ENCODE measurements around the gene ZNF837. TPM values are rescaled to one million over a fixed set of nuclear protein-coding genes. Genes with fewer than 3 reads are reported as not detected.

ZNF837 gene
- total and polyA plus RNA-seq, 2 of the 4 experiments (the other 2 are of a cell fraction), result 0.54 to 1.2 TPM

DNA sequence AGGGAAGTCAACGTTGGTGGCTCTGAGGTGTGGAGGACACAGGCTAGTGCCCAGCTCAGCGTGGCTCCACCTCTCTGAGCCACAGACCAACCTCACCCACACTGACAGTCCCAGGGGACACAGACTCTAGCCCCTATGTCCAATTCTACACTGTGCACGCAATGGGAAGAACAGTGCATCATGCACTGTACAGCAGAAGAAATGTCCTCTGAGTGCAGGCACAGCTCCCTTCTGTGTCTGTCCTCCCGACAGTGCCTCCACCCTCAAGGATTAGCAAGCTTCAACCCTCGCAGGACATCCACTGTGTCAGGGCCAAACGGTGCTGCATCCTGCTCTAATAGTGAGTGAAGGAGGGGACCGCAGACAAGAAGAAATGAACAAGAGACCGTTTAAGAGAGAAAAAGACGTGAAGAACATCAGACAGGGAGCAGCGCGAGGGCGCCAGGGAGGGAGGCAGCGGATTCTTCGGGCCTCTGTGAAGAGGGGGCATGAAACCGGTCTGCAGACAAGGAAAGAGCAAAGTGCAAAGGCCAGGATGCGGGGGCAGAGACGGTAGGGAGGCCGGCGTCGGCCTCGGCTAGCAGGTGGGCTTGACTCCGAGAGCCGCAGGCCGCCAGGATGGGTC is 681 bp downstream of the ZNF837 start:
- ATAC-seq (ENCODE audit: low read depth), result peak; percentile 2
- peak overlapping the region; percentile 56 for H3K4me3 ChIP-seq (ENCODE audit: insufficient read depth, low read depth, low read length)
- peak overlapping the region; percentile 93 to 99 for H4K8ac ChIP-seq (ENCODE audit: low read depth in 2 of 2, low read length in 2 of 2)
- peak overlapping the region; percentile 97 for H2AFZ ChIP-seq (replicated peaks; ENCODE audit: low read length, poor library complexity)
- H3K23ac ChIP-seq (ENCODE audit: low read depth, low read length), result peak overlapping the region; percentile 95
- H4K5ac ChIP-seq (ENCODE audit: low read depth, low read length), result peak overlapping the region; percentile 61
- peak overlapping the region; percentile 79 for H3K9ac ChIP-seq (ENCODE audit: low read depth, low read length)
- peak overlapping the region; percentile 63 for H2BK5ac ChIP-seq (ENCODE audit: low read depth, low read length, poor library complexity, severe bottlenecking)
- no peak overlapping the region for H3K18ac ChIP-seq (ENCODE audit: low read depth, low read length)
- H2AK9ac ChIP-seq (replicated peaks; ENCODE audit: low read depth, low read length, poor library complexity), result peak overlapping the region; percentile 96
- H2BK15ac ChIP-seq (ENCODE audit: low read depth, low read length), result no peak overlapping the region
- CTCF ChIA-PET, result no interaction called here
- peak overlapping the region; percentile 47; the same call in 1 of the 2 replicates for H2BK120ac ChIP-seq (ENCODE audit: low read depth, low read length)
- H3K4ac ChIP-seq (ENCODE audit: low read depth, low read length), result peak overlapping the region; percentile 95
- H2AK5ac ChIP-seq (ENCODE audit: low read depth, low read length), result peak overlapping the region; percentile 89
- no peak overlapping the region for H2BK20ac ChIP-seq (ENCODE audit: low read depth, low read length)
- H3K14ac ChIP-seq (replicated peaks; ENCODE audit: low read depth, low read length), result peak overlapping the region; percentile 59
- POLR2A ChIA-PET (ENCODE audit: unreplicated experiment), result interaction anchor here (1.0 kb wide), 1 partner anchor 18 kb away, joined by 4 read pairs; the partner anchor contains the start of gene ZNF497
- H3K27me3 ChIP-seq (ENCODE audit: control insufficient read depth, insufficient read depth, low read length), result no peaks in the 10 kb centered on the region
- H3K4me1 ChIP-seq (ENCODE audit: control insufficient read depth, insufficient read depth, low read length), result peaks cover 9% of the 10 kb centered on the region; the same call in 1 of the 2 replicates
- peak overlapping the region; percentile 89 for H3K4me2 ChIP-seq (ENCODE audit: low read depth, low read length)
- no peaks in the 10 kb centered on the region for H3K9me3 ChIP-seq (ENCODE audit: control insufficient read depth, insufficient read depth, low read length)
- dilution Hi-C loops (cut with HindIII; ENCODE audit: low sequenced_read_pairs, unreplicated experiment) (no loop called here), in situ Hi-C loops (cut with MboI; ENCODE audit: low sequenced_read_pairs) (no loop called here), intact Hi-C loops (cut with micrococcal nuclease) (no loop called here)
- H3K79me1 ChIP-seq (ENCODE audit: low read depth in 1 of 2, low read length in 2 of 2), result peaks cover 14 to 32% of the 10 kb centered on the region in 2 experiments; a peak in 3 of 4 replicates
- H4K20me1 ChIP-seq (ENCODE audit: insufficient read depth, low read length), result no peaks in the 10 kb centered on the region
- H3K9me1 ChIP-seq (ENCODE audit: insufficient read depth, low read length), result peaks cover 19% of the 10 kb centered on the region
- BruUV-seq (replicated peaks), result no TSS peak
- peak overlapping the region; percentile 88 for H4K91ac ChIP-seq (ENCODE audit: insufficient read depth, low read depth, low read length)
- no peak for TF ChIP-seq MAFK (IDR thresholded peaks at IDR 0.05; ENCODE audit: low read depth, low read length)
- TF ChIP-seq CHD1 (IDR thresholded peaks at IDR 0.05; ENCODE audit: low read depth, low read length), result no peak
- TF ChIP-seq, protein P1, sequence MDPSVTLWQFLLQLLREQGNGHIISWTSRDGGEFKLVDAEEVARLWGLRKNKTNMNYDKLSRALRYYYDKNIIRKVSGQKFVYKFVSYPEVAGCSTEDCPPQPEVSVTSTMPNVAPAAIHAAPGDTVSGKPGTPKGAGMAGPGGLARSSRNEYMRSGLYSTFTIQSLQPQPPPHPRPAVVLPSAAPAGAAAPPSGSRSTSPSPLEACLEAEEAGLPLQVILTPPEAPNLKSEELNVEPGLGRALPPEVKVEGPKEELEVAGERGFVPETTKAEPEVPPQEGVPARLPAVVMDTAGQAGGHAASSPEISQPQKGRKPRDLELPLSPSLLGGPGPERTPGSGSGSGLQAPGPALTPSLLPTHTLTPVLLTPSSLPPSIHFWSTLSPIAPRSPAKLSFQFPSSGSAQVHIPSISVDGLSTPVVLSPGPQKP (IDR thresholded peaks at IDR 0.05; ENCODE audit: borderline replicate concordance, low read depth, low read length), result no peak
- TF ChIP-seq SMC3 (IDR thresholded peaks at IDR 0.05; ENCODE audit: low read depth, low read length), result no peak
- no peak for TF ChIP-seq BHLHE40 (IDR thresholded peaks at IDR 0.05; ENCODE audit: low read depth, low read length)
- TF ChIP-seq USF2 (IDR thresholded peaks at IDR 0.05; ENCODE audit: low read depth, low read length), result no peak
- no peak for TF ChIP-seq MAZ (IDR thresholded peaks at IDR 0.05; ENCODE audit: borderline replicate concordance, low read depth, low read length)
- TF ChIP-seq RCOR1 (IDR thresholded peaks at IDR 0.05; ENCODE audit: insufficient replicate concordance, low read length), result no peak
- no peak for TF ChIP-seq RFX5 (IDR thresholded peaks at IDR 0.05; ENCODE audit: low read depth, low read length)
- no peak for TF ChIP-seq MXI1 (IDR thresholded peaks at IDR 0.05; ENCODE audit: borderline replicate concordance, low read depth, low read length)
- TF ChIP-seq, protein P2, sequence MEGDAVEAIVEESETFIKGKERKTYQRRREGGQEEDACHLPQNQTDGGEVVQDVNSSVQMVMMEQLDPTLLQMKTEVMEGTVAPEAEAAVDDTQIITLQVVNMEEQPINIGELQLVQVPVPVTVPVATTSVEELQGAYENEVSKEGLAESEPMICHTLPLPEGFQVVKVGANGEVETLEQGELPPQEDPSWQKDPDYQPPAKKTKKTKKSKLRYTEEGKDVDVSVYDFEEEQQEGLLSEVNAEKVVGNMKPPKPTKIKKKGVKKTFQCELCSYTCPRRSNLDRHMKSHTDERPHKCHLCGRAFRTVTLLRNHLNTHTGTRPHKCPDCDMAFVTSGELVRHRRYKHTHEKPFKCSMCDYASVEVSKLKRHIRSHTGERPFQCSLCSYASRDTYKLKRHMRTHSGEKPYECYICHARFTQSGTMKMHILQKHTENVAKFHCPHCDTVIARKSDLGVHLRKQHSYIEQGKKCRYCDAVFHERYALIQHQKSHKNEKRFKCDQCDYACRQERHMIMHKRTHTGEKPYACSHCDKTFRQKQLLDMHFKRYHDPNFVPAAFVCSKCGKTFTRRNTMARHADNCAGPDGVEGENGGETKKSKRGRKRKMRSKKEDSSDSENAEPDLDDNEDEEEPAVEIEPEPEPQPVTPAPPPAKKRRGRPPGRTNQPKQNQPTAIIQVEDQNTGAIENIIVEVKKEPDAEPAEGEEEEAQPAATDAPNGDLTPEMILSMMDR (conservative IDR thresholded peaks at IDR 0.05; ENCODE audit: low read depth, low read length), result no peak
- H3K56ac ChIP-seq (ENCODE audit: extremely low read depth, insufficient read depth, low read length), result peak overlapping the region; percentile 32; the same call in 1 of the 2 replicates
- WGBS, 2 experiments (ENCODE audit: extremely low coverage in 2 of 2, insufficient read length in 1 of 2), result 1% methylated on average over 14 of the region's 24 CpGs; no CpG with 5 or more reads in 1 of the 2 experiments
- no peaks in the 10 kb centered on the region for H3K36me3 ChIP-seq (ENCODE audit: control insufficient read depth, insufficient read depth, low read length)
- DNase-seq, result no peak
- peak overlapping the region; percentile 64 for H3K27ac ChIP-seq (ENCODE audit: insufficient read depth, low read length)

All from IMR-90 (cell line).